NCI-H748 (cell line): ENCODE measurements around the gene ROBO1.
A peak's percentile ranks its signal among the peaks of the same experiment; 100 is the strongest.

Source experiments
- DNase-seq: peaks from one replicate; lab custom pipeline; 2025; ENCODE audit not compliant: unreplicated experiment; lab: John Stamatoyannopoulos, UW

Gene ROBO1

GRCh38 chr3:78665776-78666469 lies 1101.9 kb downstream of the ROBO1 start:
- no peak for DNase-seq

- no peak for DNase-seq
These were observed 1102.7 kb downstream of the ROBO1 start for GRCh38 chr3:78665101-78665500.

DNA sequence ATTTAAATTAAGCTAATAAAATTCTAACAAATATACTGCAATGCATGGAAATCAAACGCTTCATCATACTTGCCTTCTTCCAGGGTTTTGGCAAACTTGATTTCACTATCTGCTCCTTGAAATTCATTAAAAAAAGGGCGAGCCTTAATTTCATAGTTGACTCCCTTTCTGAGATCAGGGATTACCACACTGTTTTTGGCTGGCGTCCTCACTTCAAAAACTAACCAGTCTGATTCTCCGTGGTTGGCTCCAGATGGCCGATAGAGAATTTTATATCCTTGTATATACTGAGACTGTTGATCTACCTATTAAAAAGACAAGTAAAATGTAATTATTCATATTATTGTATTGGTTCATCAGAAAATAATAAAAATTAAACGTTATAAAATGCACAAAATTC lies 1106.8 kb downstream of the ROBO1 start:
- no peak for DNase-seq

DNA sequence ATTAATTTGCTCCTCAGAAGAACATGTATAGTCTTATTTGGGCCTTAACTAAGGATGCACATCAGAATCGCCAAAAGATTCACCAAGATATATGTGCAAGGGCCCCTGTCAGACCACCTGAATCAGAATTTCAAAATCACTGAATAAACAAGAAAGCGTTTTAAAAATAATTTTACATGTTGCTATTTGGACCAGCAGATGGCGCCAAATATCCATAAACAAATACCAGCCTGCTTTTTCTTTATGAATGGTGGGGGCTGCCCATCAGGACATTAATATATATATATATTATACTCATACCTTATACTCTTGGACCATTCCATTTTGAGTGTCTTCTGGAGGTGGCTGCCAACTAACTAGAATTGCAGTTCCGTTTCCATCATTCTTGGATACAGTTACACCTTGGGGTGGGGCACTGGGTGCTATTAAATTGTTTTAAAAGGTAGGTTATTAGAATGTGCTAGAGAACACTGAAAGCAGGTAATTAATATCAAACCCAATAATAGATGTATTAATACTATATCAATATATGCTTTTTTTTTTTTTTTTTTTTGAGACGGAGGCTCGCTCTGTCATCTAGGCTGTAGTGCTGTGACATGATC lies 1108.3 kb downstream of the ROBO1 start:
- peak; percentile 35 for DNase-seq

DNA sequence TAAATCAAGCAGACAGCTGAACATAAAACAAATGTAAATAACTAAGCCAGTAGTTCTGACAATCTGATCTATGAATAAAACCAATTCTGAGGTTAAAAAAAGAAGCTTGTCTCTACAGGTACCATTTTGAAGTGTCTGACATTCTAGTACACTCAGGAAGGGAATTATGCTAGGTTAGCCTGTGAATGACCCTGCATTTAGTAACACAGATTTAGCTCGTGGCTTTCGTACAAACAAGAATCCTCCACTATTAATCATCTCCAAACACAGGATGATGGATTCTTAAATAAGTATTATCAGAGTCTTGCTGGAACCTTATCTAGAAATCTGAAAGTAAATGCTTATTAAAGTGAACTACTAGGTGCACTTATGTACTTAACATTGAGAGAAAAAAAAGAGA lies 1120.1 kb downstream of the ROBO1 start:
- no peak for DNase-seq

GRCh38 chr3:78645628-78646310 lies 1122.0 kb downstream of the ROBO1 start:
- peak; percentile 70 for DNase-seq

DNA sequence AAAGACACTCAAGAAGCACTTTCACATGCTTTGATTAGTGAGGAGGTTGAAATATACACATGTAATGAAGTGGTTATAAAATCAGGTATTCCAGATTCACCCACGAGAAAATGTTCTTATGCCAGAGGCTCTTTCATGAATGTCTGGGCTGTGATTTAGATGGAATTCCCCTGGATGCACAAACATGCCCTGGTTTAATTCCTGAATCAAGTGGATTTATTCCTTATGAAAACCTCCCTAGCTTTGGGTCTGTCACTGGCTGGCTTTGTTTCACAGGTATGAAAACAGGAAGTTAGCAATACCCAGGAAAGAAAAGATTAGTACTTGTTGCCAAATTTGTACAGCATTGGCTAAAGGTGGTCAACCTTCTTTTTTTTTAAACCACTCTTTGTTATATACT lies 1123.0 kb downstream of the ROBO1 start:
- DNase-seq = no peak

DNA sequence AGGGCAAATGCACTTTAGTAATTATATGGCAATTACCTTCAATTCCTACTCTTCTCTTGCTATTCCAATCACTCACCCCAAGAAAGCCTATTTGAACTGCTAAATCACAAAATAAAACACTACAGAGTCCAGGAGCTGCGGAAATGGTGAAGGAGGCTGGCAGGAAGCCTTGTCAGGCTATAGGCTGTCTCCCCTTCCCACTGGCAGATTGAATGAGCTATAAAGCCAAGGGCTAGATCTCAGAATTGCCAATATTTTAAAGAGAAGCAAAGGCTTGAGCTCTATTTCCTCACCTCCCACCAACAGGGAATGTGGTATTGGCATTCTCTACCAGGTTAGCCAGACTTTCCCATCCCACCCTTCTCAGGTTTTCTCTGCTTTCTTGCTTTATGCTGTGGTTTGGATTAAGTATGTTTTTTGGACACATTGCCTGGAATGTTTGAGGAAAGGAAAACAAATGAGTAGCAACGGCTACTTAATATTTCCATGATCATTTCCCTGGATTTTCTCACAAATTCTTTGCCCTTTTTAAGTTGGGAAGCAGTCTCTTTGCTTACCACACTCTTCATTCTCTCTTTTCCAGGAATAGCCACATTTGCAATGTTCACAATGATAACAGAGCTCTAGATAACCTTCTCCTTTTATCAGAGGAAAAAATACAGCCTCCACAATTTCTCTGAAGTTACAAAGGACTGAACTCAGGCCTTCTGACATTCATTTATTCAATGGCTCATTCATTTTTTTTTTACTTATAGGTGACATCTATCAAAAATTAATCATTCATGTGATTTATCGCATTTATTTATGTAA lies 1125.4 kb downstream of the ROBO1 start:
- no peak for DNase-seq

DNA sequence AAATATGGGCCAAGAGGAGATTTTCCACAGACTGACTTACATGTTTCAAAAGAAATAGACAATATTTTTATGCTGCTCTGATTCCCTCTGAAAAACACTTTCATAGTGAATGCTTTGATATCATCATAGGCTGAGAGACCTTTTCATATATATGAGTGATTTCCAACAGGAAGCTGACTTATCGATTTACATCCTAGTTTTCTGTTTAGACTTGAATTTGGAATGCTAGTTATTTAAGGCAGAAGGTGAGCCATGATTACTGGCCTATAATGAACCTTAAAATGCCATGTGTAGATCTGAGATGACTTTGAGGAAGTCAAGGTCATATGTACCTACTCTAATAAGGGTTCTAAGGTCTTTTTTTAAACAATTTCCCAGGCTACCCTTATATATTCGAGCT lies 1126.1 kb downstream of the ROBO1 start:
- no peak for DNase-seq

DNA sequence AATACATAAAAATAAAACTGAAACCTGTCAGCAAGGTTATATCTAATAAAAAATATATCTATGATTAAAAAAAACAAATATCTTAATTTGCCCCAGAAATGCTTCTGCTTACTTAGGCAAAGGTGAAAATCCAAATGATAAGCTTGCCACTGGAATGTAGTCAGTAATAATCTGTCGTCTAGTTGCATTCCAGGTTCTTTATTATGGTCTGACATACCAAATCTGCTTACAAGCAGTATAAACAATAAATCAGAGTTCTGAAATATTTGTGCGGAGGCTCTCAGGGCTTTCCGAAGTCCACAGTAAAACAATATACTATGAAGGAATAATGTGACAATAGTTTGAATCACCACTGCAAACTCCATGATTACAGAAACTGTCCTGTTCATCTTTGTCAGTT lies 1133.5 kb downstream of the ROBO1 start:
- no peak for DNase-seq

GRCh38 chr3:78633626-78634025 lies 1134.2 kb downstream of the ROBO1 start:
- DNase-seq = no peak

DNA sequence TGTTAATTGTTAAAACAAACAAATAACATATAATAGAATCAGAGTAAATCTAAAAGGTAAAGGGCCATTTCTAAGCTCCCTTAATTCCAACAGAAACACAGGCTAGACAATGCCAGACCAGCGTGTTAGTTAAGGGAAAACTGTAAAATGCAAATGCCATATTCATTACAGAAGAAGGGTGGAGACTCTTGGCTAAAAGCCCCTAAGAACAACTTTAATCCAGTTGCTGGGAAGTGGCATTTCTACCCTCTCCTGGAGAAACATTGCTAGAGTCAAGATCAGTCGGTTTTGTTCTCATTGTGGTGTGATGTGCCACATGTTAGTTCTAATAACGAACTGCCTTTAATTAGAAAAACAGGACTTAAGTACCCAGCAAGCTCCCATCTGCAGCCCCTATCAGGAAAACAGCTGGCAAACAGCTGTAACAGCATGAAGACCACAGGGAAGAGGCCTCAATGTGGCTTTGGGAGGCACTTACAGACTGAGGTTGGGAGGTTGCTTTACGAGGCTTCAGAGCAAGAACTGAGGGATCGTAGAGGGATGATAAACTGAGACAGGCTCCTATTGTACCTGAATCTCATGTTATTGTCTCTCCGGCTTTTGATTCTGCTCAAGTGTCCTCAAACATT lies 1134.8 kb downstream of the ROBO1 start:
- no peak for DNase-seq

DNA sequence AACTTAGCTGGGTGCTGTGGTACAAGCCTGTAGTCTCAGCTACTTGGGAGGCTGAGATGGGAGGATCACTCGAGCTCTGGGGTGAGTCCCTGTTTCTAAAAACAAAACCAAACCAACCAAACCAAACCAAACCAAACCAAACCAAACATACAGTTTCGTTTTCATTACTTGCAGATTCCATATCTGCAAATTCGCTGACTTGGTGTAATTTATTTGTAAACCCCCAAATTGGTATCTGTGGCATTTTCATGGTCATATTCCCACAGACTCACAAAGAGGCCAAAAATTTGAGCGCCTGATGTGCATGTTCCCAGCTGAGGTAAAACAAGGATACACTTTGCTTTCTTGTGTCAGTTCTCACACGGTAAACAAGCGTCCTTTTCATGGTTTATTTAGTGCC lies 1138.3 kb downstream of the ROBO1 start:
- DNase-seq = no peak

GRCh38 chr3:78621061-78621716 lies 1146.6 kb downstream of the ROBO1 start:
- no peak for DNase-seq

DNA sequence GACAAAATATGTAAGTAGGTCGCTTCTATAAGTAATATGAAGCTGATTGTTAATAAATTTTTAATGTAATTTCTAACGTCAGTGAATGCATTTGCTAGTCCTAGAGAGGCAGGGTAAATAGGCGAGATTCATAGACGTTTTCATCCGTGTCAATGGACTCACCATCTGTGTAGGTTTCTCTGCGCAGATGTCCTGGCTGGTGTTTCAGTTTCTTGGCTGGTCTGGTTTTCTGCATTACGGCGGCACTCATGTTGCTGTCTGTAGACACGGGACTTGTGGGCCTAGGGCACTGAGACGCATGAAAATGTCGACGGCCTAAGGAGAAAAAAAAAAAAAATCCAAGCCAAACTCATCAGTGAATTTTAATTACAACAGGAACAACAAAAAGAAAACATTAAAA lies 1153.3 kb downstream of the ROBO1 start:
- no peak for DNase-seq

DNA sequence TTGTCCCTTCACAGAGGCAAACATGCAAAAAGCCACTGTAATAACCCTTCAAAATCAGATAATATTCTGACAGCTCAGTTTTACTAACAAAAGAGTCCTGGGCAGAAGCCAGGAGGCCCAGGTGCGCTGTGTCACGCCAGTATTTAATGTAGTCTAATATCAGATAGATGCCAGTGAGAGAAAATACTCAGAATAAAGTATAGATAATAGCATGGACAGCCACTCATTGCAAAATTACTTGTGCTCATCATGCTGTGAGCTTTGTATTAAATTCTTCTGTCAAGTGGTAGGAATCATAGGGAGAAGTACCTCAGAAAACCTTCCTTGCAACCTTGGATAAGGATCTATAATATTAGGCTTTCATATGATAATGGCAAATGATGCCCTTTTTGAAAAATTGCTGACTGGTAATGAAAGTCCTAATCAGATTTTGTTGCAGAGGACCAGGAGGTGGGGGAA lies 1154.3 kb downstream of the ROBO1 start:
- DNase-seq = peak; percentile 3

- no peak for DNase-seq
These were observed 1156.5 kb downstream of the ROBO1 start for GRCh38 chr3:78611278-78611677.

DNA sequence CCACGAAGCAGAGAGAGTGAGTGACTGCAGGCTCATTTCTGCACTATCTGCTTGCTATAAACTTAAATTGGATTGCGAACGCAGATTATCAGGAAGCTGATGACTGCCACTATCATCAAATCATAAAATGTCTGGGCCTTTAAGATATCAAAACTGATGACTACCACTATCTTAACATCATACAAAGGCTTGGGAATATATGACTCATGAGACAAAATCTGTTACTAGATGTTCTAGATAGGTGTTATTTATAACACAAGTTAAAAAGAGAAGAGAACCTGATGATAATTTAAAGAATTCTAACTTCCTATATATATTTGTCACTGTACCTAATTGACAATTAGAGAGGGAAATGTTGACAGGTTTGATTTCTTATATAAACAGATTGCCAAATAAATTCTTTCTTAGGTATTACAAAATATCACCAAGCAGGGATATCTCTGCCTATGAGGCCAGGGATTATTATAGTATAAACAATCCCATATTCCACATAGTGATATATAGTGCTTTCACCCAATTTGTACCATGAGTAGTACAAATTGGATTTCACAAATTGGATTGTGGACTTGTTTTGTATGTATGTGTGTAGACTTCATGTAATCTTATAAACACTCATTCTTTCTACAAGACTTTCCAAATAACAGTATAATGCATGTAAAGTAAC lies 1157.2 kb downstream of the ROBO1 start:
- no peak for DNase-seq

DNA sequence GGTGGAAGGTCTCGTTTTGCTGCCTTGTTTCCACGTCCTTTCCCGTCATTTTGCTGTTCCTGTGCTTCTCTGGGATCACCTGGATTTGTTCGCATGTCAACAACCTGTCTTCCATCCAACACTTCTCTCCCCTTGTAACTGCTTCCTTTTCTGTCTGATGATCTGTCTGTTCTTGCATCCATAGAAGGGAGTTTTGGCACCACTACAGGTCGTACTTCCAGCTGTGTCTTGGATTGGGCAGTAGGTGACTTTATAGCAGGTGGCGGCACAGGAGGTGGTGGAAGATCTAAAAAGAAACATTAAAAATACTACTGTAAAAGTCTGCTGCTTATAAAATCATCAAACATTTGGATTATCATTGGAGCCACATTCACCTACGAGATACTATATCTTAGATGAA lies 1161.0 kb downstream of the ROBO1 start:
- DNase-seq = no peak

DNA sequence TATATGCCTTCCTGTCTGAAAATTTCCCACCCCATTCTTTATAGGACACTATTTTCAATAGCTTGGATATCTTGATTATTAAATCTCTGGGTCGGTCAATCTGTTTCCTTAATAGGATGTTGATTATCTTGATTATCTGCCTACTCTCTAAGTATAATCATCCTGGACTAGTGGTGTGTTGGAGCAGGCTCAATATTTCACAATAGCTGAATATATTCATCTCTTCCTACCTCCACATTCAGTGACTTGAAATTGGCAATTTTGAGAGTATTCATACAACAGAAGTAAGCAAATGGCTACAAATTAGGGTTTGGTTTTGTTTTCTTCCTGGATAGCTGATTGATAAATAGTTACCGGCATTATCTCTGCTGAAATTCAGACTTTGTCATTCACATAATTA lies 1162.6 kb downstream of the ROBO1 start:
- no peak for DNase-seq
